Colonic mucosa (tissue), 4 donors: ENCODE measurements around the gene GPR21. TPM values are rescaled to one million over a fixed set of nuclear protein-coding genes. Genes with fewer than 3 reads are reported as not detected.

Experiments
- DNase-seq: peaks from one replicate; pipeline ENCODE4 v3.0.0-alpha.2; 2020
- H3K27ac ChIP-seq: fragments of 200-600 bp; one replicate; pipeline ENCODE4 v1.8.0; 2021
- H3K27me3 ChIP-seq: fragments of 200-600 bp; one replicate; pipeline ENCODE4 v1.8.0; 2021
- H3K36me3 ChIP-seq: fragments of 200-600 bp; one replicate; pipeline ENCODE4 v1.8.0; 2021
- H3K4me1 ChIP-seq: fragments of 200-600 bp; one replicate; pipeline ENCODE4 v1.8.0; 2021; ENCODE audit warnings: mild to moderate bottlenecking
- H3K4me3 ChIP-seq: fragments of 200-600 bp; one replicate; pipeline ENCODE4 v1.8.0; 2021
- H3K9ac ChIP-seq, 2 donors: one replicate each; pipeline ENCODE4 v1.7.0; 2013; ENCODE audit warnings: control low read depth in 2 of 2, low read depth in 2 of 2, low read length in 2 of 2
- H3K9me3 ChIP-seq: fragments of 200-600 bp; one replicate; pipeline ENCODE4 v1.8.0; 2021
- intact Hi-C: fragments of 100-400 bp; cut with DNase I; formaldehyde crosslinking; loops from one replicate; pipeline ENCODE4 v1.14.1; 2022
- total RNA-seq, 2 donors: library from RNA; stranded (reverse); fragmentation: NEBNext Ultra II Directional in 1 of 2; extraction: Animal tissue kit (Norgen Biotek cat#: 25700) in 1 of 2; gene quantifications; one replicate each; pipeline ENCODE4 v1.2.1, GENCODE V29; 2021
- TF ChIP-seq, protein P1 (sequence below): fragments of 200-600 bp; IDR thresholded peaks from one replicate; pipeline ENCODE4 v1.8.0; 2022; ENCODE audit warnings: antibody characterized with exemption, mild to moderate bottlenecking
- donor health status: healthy.
- donor health status: DM: no; HTN: no; CAD: no.
- donor health status: DM: no; HTN: no; CAD: no.

Gene GPR21
- total RNA-seq, 2 donors from 2014 or later, result 0.35 to 1.2 TPM

DNA sequence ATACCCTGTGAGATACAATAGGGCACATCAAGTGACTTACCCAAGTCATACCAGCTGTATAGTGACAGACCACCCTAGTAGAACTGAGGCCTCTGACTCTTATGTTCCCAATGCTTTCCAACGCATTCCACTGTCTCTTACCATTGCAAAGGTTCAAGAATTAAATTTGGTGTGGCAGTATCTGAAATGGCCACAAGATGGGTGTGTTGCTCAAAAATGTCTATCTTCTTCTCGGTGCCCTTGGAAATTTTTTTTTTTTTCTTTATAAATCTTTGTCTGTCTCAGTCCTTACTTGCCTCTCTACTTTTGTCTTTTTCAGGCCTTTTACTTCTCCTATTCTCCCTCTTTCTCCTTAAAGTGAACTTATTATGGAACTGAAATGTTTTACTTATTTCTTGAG lies 48.4 kb downstream of the GPR21 start:
- Histone ChIP-seq H3K36me3 (peaks cover 8% of the 10 kb centered on the region), H3K9me3 (no peaks in the 10 kb centered on the region)

DNA sequence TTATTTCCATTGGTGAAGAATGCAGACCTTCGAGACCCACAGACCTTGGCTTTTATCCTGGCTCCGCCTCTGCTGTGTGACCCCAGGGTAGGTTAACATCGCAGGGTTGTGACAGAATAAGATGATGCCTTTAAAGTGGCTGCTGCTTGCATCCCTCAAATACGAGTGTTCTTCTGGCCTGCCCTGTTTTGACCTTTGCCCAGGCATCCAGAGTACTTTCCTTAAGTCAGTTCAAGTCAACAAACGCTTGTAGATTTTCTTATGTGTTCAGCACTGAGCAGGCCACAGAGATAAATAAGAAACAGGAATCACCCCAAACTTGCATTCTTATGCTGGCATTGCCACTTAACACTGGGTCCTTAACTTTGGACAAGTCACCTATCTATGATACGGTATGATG lies 50.2 kb downstream of the GPR21 start:
- TF ChIP-seq, protein P1, sequence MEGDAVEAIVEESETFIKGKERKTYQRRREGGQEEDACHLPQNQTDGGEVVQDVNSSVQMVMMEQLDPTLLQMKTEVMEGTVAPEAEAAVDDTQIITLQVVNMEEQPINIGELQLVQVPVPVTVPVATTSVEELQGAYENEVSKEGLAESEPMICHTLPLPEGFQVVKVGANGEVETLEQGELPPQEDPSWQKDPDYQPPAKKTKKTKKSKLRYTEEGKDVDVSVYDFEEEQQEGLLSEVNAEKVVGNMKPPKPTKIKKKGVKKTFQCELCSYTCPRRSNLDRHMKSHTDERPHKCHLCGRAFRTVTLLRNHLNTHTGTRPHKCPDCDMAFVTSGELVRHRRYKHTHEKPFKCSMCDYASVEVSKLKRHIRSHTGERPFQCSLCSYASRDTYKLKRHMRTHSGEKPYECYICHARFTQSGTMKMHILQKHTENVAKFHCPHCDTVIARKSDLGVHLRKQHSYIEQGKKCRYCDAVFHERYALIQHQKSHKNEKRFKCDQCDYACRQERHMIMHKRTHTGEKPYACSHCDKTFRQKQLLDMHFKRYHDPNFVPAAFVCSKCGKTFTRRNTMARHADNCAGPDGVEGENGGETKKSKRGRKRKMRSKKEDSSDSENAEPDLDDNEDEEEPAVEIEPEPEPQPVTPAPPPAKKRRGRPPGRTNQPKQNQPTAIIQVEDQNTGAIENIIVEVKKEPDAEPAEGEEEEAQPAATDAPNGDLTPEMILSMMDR, result no peak
- Histone ChIP-seq H3K27me3 (no peaks in the 10 kb centered on the region), H3K4me3 (no peak overlapping the region), H3K9me3 (no peaks in the 10 kb centered on the region), H3K36me3 (peaks cover 8% of the 10 kb centered on the region), H3K4me1 (no peaks in the 10 kb centered on the region), H3K27ac (no peak overlapping the region), H3K9ac (no peak overlapping the region)
- no peak for DNase-seq
- intact Hi-C loops, result loop anchor here (5.0 kb wide), 1 partner anchor 264 kb away; no protein-coding TSS in a partner anchor

More for the DNA sequence above, 48.4 kb downstream of the GPR21 start:
- no peak overlapping the region for H3K4me3 ChIP-seq
- H3K27me3 ChIP-seq, result no peaks in the 10 kb centered on the region
- no peaks in the 10 kb centered on the region for H3K4me1 ChIP-seq
- DNase-seq, result no peak
- no peak overlapping the region for H3K9ac ChIP-seq
- TF ChIP-seq, protein P1, result peak; percentile 51
- intact Hi-C loops, result loop anchor here (5.0 kb wide), 1 partner anchor 265 kb away; no protein-coding TSS in a partner anchor
- H3K27ac ChIP-seq, result no peak overlapping the region

DNA sequence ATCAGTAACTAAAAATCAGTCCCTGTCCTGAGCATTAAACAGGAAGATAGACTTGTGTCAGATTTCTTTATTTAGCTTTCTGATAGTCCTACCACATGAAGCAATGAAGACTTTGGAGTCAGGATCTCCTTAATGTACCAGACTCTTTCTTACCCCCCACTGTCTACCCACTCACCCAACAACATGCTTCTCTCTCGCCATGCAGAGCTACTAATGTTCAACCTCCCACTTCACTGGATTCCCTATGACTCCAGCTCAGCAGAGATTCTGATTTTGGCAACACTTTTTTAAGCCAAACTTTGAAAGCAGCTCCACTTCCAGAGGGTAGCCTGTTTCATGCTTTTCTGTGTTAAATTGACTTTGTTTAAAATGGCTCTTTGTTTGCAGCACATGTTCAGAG lies 50.8 kb downstream of the GPR21 start:
- Histone ChIP-seq H3K36me3 (peaks cover 8% of the 10 kb centered on the region), H3K9me3 (no peaks in the 10 kb centered on the region), H3K4me1 (no peaks in the 10 kb centered on the region), H3K27me3 (no peaks in the 10 kb centered on the region), H3K4me3 (no peak overlapping the region), H3K9ac (no peak overlapping the region), H3K27ac (no peak overlapping the region)
- intact Hi-C loops, result loop anchor here (5.0 kb wide), 1 partner anchor 263 kb away; no protein-coding TSS in a partner anchor
- TF ChIP-seq, protein P1, result no peak
- no peak for DNase-seq

Other genes with a start within 250 kb of the GPR21 start
- gene OR5C1, start 244.7 kb upstream of the GPR21 start, total RNA-seq, result not detected
- gene OR1K1, start 233.5 kb upstream of the GPR21 start, total RNA-seq, result not detected
- 10 to 100 TPM; 14.9 to 16.2 TPM for gene PDCL, start 205.1 kb upstream of the GPR21 start, total RNA-seq
- gene RC3H2, start 128.3 kb upstream of the GPR21 start, total RNA-seq, result 10 to 100 TPM; 34.4 to 44.9 TPM
- 1 to 10 TPM; 6.6 to 8.4 TPM for gene ZBTB6, start 120.3 kb upstream of the GPR21 start, total RNA-seq
- gene ZBTB26, start 102.2 kb upstream of the GPR21 start, total RNA-seq, result 1 to 10 TPM; 4.3 to 6.5 TPM
- 10 to 100 TPM; 40.9 to 49.4 TPM for gene RABGAP1, start 92.6 kb upstream of the GPR21 start, total RNA-seq
- gene STRBP, start 234.9 kb downstream of the GPR21 start, total RNA-seq, result 10 to 100 TPM; 37.5 to 53.5 TPM